ENCODE results near the gene ETV5. TPM values are rescaled to one million over a fixed set of nuclear protein-coding genes. Genes with fewer than 3 reads are reported as not detected.

Gene ETV5
- total and polyA plus RNA-seq, 2 of the 4 experiments (the other 2 are of a cell fraction): 15.7 to 20.1 TPM

DNA sequence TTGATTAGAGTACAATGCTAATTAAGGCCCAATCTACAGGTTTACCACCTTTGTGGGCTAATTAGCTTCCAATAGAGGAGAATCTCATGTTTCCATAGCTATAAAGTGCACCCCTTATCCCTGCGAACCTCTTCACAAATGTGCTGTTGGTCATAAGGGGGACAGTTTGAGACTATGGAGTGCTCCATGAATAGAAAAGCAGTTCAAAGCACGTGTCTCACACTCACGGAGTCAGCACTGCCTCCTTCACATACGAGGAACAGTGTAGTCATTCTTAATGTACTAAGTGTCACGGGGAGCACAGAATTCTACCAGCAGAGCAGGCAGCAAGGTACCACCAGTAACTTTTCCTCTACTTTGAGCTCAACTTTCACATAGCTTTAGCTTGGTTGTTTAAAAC, 62.1 kb downstream of the ETV5 start:
- ChIA-PET POLR2A (ENCODE audit: unreplicated experiment) (no interaction called here), CTCF (interaction anchor here (1.0 kb wide), 1 partner anchor 315 kb away, joined by 7 read pairs; no protein-coding TSS in a partner anchor)
- no peak overlapping the region for H3K27ac ChIP-seq (ENCODE audit: insufficient read depth, low read length)
- H4K8ac ChIP-seq (ENCODE audit: low read depth in 2 of 2, low read length in 2 of 2): no peak overlapping the region
- no peak overlapping the region for H3K14ac ChIP-seq (replicated peaks; ENCODE audit: low read depth, low read length)
- H3K4me1 ChIP-seq (ENCODE audit: control insufficient read depth, insufficient read depth, low read length): peaks cover 7% of the 10 kb centered on the region
- H2BK5ac ChIP-seq (ENCODE audit: low read depth, low read length, poor library complexity, severe bottlenecking): no peak overlapping the region
- H2AK9ac ChIP-seq (replicated peaks; ENCODE audit: low read depth, low read length, poor library complexity): no peak overlapping the region
- DNase-seq (no peak), ATAC-seq (ENCODE audit: low read depth) (no peak)
- TF ChIP-seq FOS (IDR thresholded peaks at IDR 0.05; ENCODE audit: low read depth, low read length): no peak
- H3K18ac ChIP-seq (ENCODE audit: low read depth, low read length): no peak overlapping the region
- no peaks in the 10 kb centered on the region for H4K20me1 ChIP-seq (ENCODE audit: insufficient read depth, low read length)
- no peaks in the 10 kb centered on the region for H3K79me1 ChIP-seq (ENCODE audit: low read depth in 1 of 2, low read length in 2 of 2)
- H3K23ac ChIP-seq (ENCODE audit: low read depth, low read length): no peak overlapping the region
- H3K56ac ChIP-seq (ENCODE audit: extremely low read depth, insufficient read depth, low read length): no peak overlapping the region
- H3K27me3 ChIP-seq (ENCODE audit: control insufficient read depth, insufficient read depth, low read length): no peaks in the 10 kb centered on the region
- peaks cover 5% of the 10 kb centered on the region; the same call in 1 of the 2 replicates for H3K9me1 ChIP-seq (ENCODE audit: insufficient read depth, low read length)
- no peak overlapping the region for H2BK20ac ChIP-seq (ENCODE audit: low read depth, low read length)
- in situ Hi-C loops (cut with MboI; ENCODE audit: low sequenced_read_pairs) (no loop called here), intact Hi-C loops (cut with micrococcal nuclease) (no loop called here), dilution Hi-C loops (cut with HindIII; ENCODE audit: low sequenced_read_pairs, unreplicated experiment) (no loop called here)
- peaks cover 25% of the 10 kb centered on the region for H3K36me3 ChIP-seq (ENCODE audit: control insufficient read depth, insufficient read depth, low read length)
- WGBS, 2 experiments (ENCODE audit: extremely low coverage in 2 of 2, insufficient read length in 1 of 2): 80% methylated on average over 2 of the region's 5 CpGs; no CpG with 5 or more reads in 1 of the 2 experiments
- H2BK15ac ChIP-seq (ENCODE audit: low read depth, low read length): no peak overlapping the region
- no peak overlapping the region for H4K5ac ChIP-seq (ENCODE audit: low read depth, low read length)
- H3K4ac ChIP-seq (ENCODE audit: low read depth, low read length): no peak overlapping the region
- BruUV-seq (replicated peaks): no TSS peak
- H3K4me2 ChIP-seq (ENCODE audit: low read depth, low read length): no peak overlapping the region
- H2AK5ac ChIP-seq (ENCODE audit: low read depth, low read length): no peak overlapping the region
- H4K91ac ChIP-seq (ENCODE audit: insufficient read depth, low read depth, low read length): no peak overlapping the region
- H2AFZ ChIP-seq (replicated peaks; ENCODE audit: low read length, poor library complexity): no peak overlapping the region
- no peak overlapping the region for H3K9ac ChIP-seq (ENCODE audit: low read depth, low read length)
- no peak overlapping the region for H2BK120ac ChIP-seq (ENCODE audit: low read depth, low read length)
- H3K9me3 ChIP-seq (ENCODE audit: control insufficient read depth, insufficient read depth, low read length): no peaks in the 10 kb centered on the region
- H3K4me3 ChIP-seq (ENCODE audit: insufficient read depth, low read depth, low read length): no peak overlapping the region

Data from IMR-90 (cell line).